DMS53 treated with DMSO at 0.1 percent for 48 hours (cell line): ENCODE measurements around the gene AP4M1.
A peak's percentile ranks its signal among the peaks of the same experiment; 100 is the strongest.
"Not testable (repeated sequence)": the region's sequence is repeated elsewhere in the genome, so short reads cannot be mapped to it uniquely, and the experiment has no call there.

Experiments used
- DNase-seq: peaks from one replicate; lab custom pipeline; 2025; ENCODE audit not compliant: unreplicated experiment; lab: John Stamatoyannopoulos, UW

AP4M1 gene

GRCh38 chr7:100130220-100130607 lies 28.8 kb downstream of the AP4M1 start:
- DNase-seq, result peak; percentile 93

GRCh38 chr7:100130608-100131453 lies 29.4 kb downstream of the AP4M1 start:
- peak; percentile 88 for DNase-seq

- peak; percentile 29 for DNase-seq
Observed at GRCh38 chr7:100132126-100132525, 30.7 kb downstream of the AP4M1 start.

- DNase-seq, result peak; percentile 68
Observed at GRCh38 chr7:100132697-100133151, 31.3 kb downstream of the AP4M1 start.

GRCh38 chr7:100137851-100138760 lies 36.7 kb downstream of the AP4M1 start:
- DNase-seq, result peak; percentile 37

GRCh38 chr7:100141555-100141949 lies 40.1 kb downstream of the AP4M1 start:
- DNase-seq, result no peak

- DNase-seq, result no peak
Observed at GRCh38 chr7:100142461-100142860, 41.0 kb downstream of the AP4M1 start.

- not testable (repeated sequence) for DNase-seq
Observed at GRCh38 chr7:100146350-100146749, 44.9 kb downstream of the AP4M1 start.

GRCh38 chr7:100147278-100147677 lies 45.8 kb downstream of the AP4M1 start:
- no peak for DNase-seq

- no peak for DNase-seq
Observed at GRCh38 chr7:100148225-100148558, 46.7 kb downstream of the AP4M1 start.

GRCh38 chr7:100148559-100149328 lies 47.3 kb downstream of the AP4M1 start, which contains the start of gene LAMTOR4:
LAMTOR4 (plus strand) TSS chr7:100148918; CDS start chr7:100148973, 55 bp downstream.
- peak; percentile 99 for DNase-seq

- no peak for DNase-seq
Observed at GRCh38 chr7:100152404-100152803, 51.0 kb downstream of the AP4M1 start.

GRCh38 chr7:100152937-100153666 lies 51.7 kb downstream of the AP4M1 start:
- DNase-seq, result no peak

GRCh38 chr7:100153708-100154535 lies 52.5 kb downstream of the AP4M1 start:
- DNase-seq, result no peak

GRCh38 chr7:100154651-100155491 lies 53.4 kb downstream of the AP4M1 start:
- no peak for DNase-seq

- DNase-seq, result no peak
Observed at GRCh38 chr7:100155553-100156317, 54.3 kb downstream of the AP4M1 start.

GRCh38 chr7:100156331-100157068 lies 55.1 kb downstream of the AP4M1 start:
- no peak for DNase-seq
